Stimulated activated CD4-positive, alpha-beta T cell treated with anti-CD3 and anti-CD28 coated beads, Interleukin-4, amount 100 ng/mL, for 48 hours (primary cell): Measurements from ENCODE around the gene ARHGEF10L.

Experiments used
- DNase-seq, 2 donors: peaks; one replicate each; pipeline ENCODE4 v3.0.0-alpha.2; 2020; ENCODE audit warnings: low read depth in 2 of 2

Gene ARHGEF10L

DNA sequence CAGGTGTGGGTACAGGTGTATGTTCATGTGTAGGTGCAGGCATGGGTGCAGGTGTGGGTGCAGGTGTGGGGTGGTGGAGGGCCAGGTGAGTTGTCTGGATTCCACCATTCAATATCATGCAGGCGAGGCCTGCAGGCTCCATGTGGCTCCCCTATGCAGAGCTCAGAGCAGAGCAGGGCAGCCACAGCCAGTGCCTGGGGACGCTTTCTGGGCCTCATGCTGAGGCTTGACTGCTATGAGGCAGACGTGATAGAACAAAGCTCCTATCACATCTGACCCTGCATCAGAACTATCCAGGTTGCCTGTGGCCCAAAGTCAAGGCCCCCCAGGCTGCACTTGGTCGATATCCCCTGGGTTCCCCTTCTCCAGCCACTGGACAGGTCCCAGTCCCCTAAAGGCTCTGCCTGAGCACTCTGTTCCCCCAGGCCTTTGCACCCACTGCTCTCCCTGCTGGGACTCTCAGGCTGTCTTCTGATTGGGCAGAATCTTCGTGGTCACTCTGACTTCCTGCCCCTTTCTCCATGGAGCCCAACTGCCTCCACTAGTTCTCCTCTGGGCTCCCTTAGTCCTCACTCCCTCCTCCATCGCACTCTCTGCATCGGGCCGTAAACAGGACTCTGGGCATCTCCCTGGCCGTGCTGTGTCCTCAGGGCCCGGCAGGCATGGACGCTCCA lies 137.0 kb downstream of the ARHGEF10L start:
- DNase-seq: no peak

DNA sequence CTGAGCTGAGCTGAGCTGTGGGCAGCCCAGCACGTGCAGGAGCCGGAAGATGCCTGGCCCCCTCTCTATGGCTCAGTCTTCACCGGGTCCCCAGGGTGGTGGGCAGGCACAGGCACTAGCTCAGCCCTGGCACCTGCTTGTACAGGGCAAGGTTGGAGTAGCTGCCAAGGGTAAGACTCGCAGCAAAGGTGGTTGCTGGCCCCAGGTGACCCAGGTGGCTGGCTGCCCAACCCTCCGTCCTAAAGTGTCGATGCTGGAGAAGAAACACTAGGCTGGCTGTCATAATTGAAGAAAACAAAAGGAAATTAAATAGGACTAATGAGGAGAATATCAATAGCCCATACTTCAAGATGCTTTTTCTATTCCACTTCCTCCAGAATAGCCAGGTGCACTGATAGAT lies 138.5 kb downstream of the ARHGEF10L start:
- DNase-seq: no peak

DNA sequence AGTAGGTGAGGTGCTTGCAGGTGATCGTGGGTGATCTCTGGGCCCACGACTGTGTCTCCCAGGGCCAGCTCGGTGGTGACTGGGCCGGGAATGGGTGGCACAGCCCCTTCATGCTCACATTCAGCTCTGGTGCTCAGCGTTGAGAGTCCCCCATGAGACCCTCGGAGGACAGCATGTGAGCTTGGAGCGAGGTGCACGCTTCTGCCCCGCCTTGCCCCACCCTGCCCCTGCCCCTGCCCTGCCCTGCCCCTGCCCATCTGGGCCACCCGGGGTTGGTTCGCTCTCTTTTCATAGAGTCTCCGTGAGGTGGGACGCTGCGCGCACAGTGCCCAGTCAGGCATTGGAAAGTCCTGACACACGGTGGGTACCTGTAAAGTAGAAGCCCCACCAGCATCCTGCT lies 140.4 kb downstream of the ARHGEF10L start:
- DNase-seq: no peak

DNA sequence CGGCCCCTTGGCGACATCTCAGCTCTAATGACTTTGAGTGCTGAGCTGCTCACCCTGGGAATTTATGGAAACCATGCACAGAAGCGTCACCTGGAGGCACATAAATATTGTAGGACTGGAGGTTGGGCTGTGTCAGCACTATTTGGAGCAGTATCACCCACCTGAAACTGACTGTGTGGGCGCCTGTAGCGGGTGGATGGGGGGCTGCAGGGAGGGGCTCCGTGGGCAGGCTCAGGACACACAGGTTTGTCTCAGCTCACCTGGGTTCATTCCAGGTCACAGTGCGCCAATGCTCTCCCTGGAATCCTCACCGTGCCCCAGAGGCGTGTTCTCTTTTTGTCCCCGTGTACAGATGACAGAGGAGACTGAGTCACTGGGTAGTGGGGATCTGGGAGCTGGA lies 140.8 kb downstream of the ARHGEF10L start:
- no peak for DNase-seq

DNA sequence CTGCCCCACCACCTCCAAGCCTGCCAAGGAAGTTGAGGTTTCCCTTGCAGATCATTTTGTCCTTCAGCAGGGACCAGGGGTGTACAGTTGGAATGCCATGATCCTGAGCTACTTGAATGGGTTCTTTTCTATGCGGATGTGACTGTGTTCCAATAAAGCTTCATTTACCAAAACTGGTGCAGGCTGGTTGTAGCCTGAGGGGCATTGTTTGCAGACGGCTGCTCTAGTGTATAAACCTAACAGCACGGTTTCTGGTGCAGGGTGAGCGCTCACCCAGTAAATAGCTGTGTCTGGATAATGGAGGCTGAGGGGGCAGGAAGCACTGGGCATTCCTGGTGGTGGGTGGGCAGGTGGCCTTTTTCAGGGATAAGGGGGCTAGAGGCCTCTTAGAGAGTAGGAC lies 142.9 kb downstream of the ARHGEF10L start:
- DNase-seq: no peak

DNA sequence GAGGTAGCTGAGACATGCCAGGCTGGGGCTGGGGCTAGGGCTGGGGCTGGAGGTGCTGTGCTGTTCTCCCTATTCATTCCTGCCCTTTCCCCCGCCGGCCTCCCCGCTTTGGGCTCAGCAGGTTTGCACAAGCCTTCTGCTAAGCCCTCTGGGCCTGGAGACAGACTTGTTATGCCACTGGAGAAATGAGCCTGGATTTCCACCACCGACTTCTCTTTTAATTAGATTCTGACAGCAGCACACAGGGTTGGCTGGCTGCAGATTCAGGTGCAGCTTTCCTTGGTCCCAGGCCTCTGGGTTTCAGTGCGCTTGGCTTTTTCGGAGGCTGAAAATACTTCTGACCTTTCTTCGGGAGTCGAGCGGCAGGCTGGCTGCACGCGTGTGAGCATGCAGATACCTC lies 144.1 kb downstream of the ARHGEF10L start:
- no peak for DNase-seq

DNA sequence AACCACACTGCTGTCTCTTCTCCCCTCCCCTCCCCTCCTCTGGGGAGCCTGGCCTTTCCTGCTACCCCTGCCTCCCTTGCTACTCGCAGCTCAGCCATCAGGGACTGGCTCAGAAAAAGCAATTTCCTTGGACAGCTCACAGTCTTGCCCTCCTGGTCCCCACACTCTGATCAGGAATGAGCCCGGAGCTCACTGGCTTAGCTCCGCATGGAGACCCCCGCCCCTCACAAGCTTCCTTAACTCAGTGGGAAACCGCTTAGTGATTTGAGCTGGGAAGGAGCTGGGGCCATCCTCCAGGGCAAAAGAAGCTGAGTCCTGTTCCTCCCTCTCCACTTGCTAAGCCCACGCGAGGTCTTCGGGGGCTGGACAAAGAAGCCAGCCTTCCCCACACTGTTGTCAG lies 145.3 kb downstream of the ARHGEF10L start:
- DNase-seq: no peak

DNA sequence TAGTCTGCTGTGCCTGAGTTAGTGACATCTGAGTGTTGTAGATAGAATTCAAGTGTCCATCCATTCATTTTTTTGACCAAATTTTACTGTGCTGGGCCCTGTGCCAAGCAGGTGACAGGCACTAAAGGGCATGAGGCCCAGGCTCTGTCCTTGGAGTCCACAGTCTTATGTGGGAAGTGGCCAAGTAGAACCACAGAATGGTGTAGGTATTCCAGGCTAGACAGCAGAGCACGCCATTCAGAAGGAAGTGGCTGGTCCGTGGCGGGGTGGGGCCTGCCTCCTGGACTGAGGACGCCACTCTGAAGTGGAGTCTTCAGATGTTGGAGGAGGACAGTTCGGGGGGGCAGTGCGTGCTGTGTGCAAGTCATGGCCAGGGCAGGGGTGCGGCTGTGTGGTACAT lies 146.8 kb downstream of the ARHGEF10L start:
- DNase-seq: no peak

DNA sequence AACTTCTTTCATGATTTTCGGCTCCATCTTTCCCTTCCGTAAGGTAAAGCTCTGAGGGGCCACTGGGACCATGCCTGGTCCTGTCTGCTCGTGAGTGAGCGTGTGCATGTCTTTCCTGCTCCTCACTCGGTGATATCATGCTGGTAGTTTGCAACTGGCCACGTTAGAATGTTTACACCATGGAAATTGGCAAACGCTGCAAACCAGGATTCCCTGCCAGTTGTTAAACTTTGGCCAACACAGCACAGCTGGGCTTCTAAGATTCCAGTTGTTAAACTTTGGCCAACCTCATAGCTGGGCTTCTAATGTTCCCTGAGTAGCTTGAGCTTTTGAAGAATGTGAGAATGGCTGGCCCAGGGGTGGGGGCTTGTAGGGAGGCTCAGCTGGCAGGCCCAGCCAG lies 147.6 kb downstream of the ARHGEF10L start:
- no peak for DNase-seq

DNA sequence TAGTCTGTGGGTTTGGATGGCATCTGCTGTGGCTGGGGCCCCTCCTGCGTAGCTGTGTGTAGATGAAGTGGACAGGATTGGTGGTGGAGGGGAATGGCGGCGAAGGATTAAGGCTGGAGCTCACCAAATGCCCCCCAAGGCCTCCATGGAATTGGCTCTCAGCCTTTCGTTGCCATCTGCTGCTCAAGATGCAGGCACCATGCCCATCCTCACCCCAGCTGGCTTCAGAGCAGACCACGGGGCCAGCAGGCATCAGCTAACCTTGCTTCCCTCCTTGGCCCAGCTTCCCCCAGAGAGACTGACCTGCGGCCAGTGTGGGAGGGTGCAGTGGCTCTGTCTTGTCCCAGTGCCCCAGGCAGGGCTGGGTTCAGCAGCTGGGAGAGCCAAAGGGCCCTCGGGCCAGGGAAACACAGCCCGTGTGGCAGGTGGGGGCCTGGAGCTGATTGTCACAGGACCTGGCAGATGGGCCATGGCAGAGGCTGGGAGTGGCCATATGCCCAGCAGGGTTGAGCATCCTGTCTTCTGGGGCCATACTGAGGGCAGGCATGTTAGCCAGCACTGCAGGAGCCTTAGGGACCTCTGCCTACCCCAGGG lies 148.8 kb downstream of the ARHGEF10L start:
- no peak for DNase-seq

DNA sequence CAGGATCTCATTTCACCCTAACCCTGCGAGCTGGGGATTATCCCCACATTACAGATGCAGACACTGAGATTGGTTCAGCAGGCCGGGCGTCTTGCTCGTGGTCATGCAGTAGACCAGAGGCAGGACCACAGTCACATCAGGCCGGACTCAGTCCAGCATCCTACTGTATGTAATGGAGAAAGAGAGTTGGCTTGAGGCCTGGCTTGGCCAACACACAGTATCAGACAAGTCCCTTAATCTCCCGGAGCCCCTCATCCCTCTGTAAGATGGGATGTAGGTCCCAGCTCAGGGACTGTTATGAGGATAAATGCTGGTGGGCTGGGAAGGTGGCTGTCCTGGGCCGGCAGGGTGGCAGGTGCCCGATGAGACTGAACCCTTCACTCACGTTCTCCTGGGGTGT lies 149.5 kb downstream of the ARHGEF10L start:
- no peak for DNase-seq

DNA sequence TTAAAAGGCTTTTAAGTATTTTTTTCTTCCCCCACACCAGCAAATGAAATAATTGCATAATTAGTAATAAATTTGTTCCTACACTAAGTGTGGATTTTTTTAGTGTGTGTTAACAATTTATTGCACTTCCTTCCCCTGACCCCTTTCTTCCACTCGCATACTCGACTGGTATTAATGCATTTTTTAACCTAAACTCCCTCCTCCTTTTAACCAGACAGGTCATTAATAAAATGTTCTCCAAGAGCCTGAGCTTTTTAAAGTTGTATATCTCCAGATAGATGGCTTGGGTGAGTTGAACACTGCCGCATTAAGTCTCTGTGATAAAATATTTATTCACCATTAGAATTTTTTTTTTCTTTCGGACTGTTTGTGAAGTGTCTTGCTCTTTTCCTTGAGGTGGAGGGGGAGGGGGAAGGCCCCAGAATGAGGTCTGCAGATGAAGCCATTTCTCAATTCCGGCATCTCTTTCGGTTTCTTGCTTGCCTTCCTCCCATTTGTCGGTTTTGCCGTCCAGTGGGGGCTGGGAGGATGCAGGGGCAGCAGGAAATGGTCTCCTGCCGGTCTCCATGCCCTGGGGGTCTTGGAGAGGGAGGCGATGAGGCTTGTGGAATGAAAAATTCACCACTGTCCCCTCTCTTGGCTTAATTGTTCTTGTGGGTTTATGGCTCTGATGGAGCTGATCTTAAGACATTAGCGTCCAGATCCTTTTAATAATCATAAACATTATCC lies 151.6 kb downstream of the ARHGEF10L start:
- no peak for DNase-seq

DNA sequence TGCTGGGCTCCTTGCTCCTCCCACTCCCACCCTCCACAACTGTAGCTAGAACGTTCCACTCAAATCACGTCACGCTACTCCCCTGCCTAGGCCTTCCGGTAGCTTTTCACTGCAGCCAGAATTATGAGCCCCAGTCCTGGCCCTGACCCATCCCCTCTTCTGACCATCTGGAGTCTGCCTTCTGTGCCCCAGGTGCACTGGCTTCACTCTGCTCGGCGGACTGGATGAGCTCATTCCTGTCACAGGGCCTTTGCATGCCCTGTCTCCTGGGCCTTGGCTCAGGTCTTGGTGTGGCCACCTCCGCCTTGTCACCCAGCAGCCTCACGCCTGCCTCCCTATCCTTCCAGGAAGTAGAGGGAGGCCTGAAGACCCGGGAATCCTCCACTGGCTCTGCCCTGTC lies 153.1 kb downstream of the ARHGEF10L start:
- DNase-seq: no peak

DNA sequence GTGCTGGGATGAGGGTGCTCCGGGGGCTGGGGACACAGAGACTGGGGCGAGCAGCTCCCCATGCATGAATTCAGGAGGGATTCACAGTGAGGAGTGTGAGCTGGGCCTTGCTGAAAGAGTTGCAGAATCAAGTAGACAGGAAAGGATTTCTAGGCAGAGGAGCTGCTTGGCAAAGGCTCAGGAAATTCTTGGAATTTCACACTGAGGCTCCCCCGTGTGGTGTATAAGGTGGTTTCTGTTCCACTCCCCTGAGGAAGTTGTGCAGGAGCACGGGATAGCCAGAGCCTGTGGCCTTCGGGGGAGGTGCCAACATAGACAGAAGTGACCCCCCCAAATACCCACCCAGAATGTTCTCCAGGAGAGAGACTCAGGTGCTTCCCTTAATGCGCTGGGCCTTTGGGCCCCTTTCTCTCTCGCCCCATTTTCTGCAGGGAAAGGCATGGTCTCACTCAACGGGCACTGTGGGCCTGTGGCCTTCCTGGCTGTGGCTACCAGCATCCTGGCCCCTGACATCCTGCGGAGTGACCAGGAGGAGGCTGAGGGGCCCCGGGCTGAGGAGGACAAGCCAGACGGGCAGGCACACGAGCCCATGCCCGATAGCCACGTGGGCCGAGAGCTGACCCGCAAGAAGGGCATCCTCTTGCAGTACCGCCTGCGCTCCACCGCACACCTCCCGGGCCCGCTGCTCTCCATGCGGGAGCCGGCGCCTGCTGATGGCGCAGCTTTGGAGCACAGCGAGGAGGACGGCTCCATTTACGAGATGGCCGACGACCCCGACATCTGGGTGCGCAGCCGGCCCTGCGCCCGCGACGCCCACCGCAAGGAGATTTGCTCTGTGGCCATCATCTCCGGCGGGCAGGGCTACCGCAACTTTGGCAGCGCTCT lies 157.2 kb downstream of the ARHGEF10L start:
- DNase-seq: no peak

DNA sequence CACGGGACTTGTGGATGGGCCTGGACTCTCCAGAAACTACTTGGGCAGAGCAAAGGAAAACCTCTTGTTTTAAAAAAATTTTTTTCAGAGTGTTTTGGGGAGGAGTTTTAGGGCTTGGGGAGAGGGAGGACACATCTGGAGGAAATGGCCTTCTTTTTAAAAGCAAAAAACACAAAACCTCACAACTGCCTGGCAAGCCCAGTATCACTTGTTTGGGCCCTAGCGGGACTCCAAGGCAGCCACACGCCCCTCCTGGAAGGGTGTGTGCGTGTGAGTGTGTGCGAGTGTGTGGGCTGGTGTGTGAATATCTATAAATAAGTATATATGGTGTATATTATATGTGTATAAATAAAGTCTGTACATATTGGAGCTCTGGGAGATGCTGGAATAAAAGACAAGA lies 158.0 kb downstream of the ARHGEF10L start:
- DNase-seq: no peak

DNA sequence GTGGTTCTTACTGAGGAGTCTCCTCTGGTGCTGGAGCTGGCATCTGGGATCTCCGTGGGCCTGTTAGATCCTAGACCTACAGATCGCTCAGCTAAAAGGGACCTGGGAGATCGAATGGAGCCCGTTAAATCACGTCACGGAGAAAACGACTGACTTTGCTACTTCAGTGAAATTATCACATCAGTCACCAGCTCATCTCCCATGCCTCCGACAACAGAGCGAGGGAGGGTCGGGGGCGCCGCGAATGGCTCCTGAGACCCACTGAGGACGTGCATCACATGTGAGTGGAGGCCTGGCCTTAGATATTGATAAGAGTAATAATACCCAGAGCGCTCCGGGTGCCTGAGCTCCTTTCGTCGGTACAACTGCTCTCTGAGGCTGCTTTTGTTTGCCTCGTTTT lies 160.1 kb downstream of the ARHGEF10L start:
- no peak for DNase-seq

DNA sequence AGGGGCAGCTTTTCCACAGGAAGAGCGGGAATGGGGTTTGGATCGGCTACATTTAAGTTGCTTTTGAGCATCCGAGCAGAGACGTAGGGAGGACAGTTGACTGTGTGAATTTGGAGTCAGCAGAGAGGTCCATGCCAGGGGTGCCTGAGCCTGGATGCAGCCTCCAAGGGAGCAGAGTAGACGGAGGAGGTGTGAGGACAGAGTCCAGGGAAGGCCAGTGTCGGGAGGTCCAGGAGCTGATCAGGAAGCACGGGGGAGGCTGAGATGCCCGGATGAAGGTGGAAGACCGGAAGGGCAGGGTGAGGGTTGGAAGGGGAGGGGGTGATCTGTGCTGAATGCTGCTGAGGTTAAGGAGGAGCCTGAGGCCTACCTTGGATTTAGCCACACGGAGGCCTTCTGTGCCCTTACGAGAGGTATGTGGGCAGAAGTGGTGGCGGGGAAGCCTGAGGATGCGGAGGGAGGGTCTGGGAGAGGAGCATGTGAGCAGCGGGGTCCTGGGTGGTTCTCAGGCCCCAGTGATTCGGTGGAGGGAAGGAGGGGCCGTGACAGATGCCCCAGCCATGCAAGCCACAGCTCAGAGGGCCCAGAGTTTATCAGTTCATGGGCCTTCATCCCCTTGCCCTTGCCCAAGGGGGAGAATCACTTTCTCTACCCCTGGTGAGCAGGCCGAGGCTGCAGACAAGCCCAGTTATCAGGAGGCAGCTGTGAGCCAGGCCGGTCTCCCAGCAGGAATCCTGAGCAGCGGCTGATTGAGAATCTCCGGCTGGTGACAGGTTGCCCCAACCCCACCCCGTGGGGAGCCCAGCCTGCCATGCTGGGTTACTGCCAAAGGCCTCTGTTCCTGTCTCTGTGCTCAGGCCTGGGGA lies 161.7 kb downstream of the ARHGEF10L start:
- no peak for DNase-seq

DNA sequence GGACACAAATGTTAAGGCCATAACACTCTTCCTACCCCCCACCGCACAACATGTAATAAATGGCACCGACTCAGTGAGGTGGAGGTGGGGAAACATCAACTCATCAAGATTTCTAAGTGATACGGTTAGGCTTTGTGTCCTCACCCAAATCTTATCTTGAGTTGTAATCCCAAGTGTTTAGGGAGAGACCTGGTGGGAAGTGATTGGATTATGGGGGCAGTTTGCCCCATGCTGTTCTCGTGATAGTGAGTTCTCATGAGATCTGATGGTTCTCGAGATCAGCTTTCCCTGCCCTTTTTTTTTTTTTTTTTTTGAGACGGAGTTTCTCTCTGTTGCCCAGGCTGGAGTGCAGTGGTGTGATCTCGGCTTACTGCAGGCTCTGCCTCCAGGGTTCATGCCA lies 164.7 kb downstream of the ARHGEF10L start:
- DNase-seq: no peak

DNA sequence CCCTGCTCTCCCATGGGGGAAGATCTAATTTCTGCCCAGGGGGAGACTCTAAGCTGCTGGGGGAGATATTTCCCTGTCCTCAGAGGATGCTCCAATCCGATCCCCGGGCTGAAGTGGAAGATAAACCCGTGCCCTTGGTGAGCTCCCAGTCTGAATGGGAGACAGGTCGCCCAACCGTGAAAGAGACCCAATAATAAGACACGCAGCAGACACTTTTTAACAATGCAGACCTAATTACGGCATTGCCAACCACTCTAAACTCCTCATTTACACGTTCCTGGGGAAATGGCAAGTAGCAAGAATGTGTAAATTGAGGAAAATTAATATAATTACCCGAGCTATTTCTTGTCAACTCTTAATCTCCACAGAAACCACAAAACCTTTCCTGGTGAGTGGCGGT lies 166.9 kb downstream of the ARHGEF10L start:
- DNase-seq: no peak

DNA sequence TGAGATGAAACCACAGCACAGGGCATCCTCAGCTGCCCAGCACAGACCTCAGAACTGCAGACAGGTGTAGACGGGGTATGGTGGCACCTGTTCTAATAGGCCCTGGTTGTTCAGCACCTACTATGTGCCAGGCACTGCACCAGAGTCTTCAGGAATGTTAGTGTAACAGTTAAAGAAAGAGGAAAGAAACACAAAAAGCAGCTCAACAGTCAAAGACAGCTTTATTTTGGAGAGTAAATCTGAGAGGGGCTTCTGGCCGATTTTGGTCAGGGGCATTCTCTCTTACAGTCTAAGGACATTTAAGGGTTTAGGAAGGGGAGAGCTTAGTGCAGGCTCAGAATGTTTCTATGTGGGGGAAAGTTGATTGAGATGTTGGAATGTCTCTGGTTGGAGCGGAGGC lies 170.5 kb downstream of the ARHGEF10L start:
- no peak for DNase-seq

DNA sequence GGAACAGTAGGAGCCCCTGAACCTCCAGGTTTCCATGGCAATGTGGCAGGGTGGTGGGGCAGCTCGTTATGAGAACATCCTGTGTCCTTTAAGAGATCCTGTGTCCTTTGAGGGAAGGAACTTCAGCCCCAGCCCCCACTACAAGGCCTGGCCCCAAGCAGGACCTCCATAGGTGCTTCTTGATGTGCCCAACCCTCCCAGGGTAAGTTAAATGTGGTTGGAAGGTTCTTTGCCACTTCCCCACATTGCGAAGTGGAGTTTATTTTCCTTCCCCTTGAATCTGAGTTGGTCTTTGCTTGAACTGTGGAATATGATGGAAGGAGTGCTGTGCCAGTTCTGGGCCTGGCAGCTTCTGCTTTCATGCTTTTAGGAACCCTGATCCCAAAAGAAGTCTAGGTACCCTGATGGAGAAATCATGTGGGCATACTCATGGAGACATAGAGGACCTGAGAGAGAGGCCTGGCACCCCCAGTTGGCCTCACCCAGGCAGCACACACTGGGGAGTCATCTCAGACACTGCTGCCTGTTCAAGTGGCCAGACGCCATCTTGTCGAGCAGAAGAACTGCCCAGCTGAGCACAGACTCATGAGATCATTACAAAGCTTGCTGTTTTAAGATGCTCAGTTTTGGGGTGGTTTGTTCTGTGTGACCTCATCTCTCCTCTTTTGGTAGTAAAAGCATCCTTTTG lies 171.5 kb downstream of the ARHGEF10L start:
- DNase-seq: no peak
